Loucy (cell line): ENCODE measurements around the gene MED29.

Source experiments
- CTCF ChIP-seq: fragments of 200-600 bp; sonication (generic); conservative IDR thresholded peaks from 2 replicates; pipeline ENCODE4 v1.5.1; 2014; ENCODE audit warnings: mild to moderate bottlenecking, antibody characterized with exemption, low read length
- EZH2phosphoT487 ChIP-seq: fragments of 200-600 bp; IDR thresholded peaks from 2 replicates; pipeline ENCODE4 v1.6.1; 2018; ENCODE audit warnings: antibody characterized with exemption, mild to moderate bottlenecking, moderate library complexity, borderline replicate concordance

GRCh38 chr19:39390451-39390750, 777 bp upstream of the MED29 start:
- no peak for TF ChIP-seq CTCF
- TF ChIP-seq EZH2phosphoT487: no peak
